ENCODE data around the gene PLCB1.

GRCh38 chr20:8774412-8774811 lies 642.3 kb downstream of the PLCB1 start:
- no peak for TF ChIP-seq GATA2 (IDR thresholded peaks at IDR 0.05; ENCODE audit: low read depth, low read length)
- TF ChIP-seq GATA3 (IDR thresholded peaks at IDR 0.05; ENCODE audit: low read depth, low read length) = no peak
